AG09309 (cell line): ENCODE measurements around the gene RPL11.

Experiments
- DNase-seq: peaks from one replicate; pipeline ENCODE4 v3.0.0-alpha.2; 2010; ENCODE audit warnings: low read depth
- H3K4me3 ChIP-seq: 2 replicates; pipeline ENCODE4 v1.5.1; 2011; ENCODE audit warnings: mild to moderate bottlenecking, low read depth, low read length, moderate library complexity; ENCODE audit not compliant: control insufficient read depth
- TF ChIP-seq, protein P1 (sequence below): IDR thresholded peaks from 2 replicates; pipeline ENCODE4 v1.5.1; 2011; ENCODE audit warnings: mild to moderate bottlenecking, low read depth, low read length, inconsistent platforms; ENCODE audit not compliant: insufficient read depth, control insufficient read depth; ENCODE audit errors: missing control alignments

RPL11 gene

DNA sequence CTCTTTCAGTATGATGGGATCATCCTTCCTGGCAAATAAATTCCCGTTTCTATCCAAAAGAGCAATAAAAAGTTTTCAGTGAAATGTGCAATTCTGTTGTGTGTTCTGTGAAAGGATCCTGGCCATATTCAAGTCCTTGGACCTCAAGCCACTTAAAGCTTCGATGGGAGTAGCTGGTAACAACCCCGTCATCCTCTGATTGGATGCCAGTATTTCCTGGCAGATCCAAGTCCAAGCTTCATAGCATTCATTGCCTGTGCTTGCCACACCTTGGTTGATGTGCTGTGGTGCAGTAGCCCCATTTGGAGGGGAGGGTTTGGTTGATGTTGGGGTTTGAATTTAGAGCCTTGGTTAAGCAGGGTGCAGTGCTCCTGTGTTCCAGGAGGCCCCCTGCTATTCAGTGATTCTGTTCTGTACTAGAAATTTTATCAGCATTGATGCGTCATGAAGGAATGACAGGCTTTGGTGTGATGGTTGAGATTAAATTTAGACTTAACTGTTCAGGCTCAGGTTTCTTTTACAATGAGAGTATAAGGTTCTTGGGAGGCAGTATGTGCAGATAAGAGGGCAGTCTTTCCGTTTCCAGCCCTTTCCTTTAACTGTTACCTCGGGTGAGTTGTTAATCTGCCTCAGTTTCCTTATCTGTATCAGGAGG, 4.9 kb downstream of the RPL11 start:
- TF ChIP-seq, protein P1, sequence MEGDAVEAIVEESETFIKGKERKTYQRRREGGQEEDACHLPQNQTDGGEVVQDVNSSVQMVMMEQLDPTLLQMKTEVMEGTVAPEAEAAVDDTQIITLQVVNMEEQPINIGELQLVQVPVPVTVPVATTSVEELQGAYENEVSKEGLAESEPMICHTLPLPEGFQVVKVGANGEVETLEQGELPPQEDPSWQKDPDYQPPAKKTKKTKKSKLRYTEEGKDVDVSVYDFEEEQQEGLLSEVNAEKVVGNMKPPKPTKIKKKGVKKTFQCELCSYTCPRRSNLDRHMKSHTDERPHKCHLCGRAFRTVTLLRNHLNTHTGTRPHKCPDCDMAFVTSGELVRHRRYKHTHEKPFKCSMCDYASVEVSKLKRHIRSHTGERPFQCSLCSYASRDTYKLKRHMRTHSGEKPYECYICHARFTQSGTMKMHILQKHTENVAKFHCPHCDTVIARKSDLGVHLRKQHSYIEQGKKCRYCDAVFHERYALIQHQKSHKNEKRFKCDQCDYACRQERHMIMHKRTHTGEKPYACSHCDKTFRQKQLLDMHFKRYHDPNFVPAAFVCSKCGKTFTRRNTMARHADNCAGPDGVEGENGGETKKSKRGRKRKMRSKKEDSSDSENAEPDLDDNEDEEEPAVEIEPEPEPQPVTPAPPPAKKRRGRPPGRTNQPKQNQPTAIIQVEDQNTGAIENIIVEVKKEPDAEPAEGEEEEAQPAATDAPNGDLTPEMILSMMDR: no peak
- no peak overlapping the region for H3K4me3 ChIP-seq
- DNase-seq: no peak

DNA sequence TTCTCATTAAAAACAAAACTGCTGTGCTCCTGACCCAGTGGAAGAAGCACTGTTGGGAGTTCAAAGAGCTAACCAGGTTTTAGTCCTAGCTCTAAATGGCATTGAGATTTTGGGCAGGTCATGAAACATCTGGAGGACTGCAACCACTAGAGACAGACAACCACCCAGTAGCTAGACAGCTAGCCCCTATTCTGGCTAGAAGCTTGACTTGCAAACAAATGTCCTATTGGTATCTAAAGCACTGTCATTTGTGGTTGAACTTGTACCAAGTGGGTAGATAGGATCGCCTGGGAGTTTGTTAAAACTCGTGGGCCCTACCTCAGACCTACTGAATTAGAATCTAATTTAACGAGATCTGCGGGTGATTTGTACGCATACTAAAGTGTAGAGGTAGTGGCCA, 6.9 kb downstream of the RPL11 start:
- H3K4me3 ChIP-seq: no peak overlapping the region
- TF ChIP-seq, protein P1: no peak
- no peak for DNase-seq

DNA sequence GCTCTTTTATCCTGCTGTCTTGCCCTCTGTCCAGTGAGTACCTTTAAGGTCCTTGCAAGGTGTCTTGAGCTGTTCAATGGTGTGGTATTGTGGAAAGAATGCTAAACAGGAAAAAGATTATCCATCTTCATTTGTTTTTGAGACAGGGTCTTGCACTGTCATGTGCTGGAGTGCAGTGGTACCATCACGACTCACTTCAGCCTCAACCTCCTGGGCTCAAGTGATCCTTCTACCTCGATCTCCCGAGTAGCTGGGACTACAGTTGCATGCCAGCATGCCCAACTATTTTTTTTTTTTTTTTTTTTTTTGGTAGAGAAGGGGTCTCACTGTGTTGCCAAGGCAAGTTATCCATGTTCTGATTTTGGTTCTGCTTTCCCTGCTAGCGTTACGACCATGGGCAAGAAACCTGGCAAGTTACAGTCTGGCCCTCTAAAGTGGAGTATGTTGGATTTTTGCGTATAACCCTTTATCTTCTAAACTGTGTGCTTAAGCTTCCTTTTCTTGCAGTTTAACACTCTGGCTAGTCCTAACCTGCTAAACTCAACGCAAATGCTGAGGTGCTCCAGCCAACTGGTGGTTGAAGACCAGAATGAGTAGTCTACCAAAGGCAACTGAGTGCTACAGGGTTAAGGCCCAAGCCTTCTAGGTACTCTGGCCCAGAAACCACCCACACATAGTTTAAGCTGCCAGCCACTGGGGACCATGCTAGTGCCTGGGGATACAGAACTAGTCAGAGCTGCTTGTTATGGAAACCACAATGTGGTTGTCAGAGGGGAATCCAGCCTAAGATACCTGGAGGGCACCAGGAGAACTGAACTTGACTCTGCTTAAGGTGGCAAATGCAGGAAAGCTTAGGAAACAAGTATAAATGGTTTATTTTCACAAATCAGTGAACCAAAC, 7.9 kb downstream of the RPL11 start:
- no peak for DNase-seq
- no peak overlapping the region for H3K4me3 ChIP-seq
- TF ChIP-seq, protein P1: no peak

DNA sequence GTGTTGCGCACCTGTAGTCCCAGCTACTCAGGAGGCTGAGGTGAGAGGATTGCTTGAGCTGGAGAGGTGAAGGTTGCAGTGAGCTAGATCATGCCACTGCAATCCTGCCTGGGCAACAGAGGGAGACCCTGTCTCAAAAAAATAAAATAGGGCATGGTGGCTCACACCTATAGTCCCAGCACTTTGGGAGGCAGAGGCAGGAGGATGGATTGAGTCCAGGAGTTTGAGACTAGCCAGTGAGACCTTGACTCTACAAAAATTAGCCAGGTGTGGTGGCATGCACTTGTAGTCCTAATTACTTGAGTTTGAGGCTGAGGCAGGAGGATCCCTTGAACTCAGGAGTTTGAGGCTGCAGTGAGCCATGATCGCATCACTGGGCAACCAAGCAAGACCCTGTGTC, 9.7 kb downstream of the RPL11 start:
- no peak overlapping the region for H3K4me3 ChIP-seq
- TF ChIP-seq, protein P1: no peak
- DNase-seq: no peak

DNA sequence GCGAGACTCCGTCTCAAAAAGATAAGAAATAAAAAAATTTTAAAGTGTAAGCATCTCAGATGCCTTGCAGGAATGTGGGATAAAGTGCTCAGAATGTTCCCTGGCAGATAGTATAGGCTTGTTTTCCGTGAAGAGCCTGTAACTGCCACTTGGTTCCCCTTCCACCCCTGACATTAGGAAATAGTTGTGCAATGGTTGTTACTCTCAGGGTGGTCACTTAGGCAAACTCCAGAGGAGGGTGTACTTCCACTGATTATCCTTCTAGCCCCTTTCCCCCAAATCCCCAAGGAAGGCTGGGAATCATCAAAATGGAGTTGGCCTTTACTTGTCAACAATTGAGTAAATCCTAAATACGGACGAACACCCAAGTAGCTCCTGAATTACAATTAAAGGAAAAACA, 10.4 kb downstream of the RPL11 start:
- H3K4me3 ChIP-seq: no peak overlapping the region
- no peak for DNase-seq
- TF ChIP-seq, protein P1: no peak

DNA sequence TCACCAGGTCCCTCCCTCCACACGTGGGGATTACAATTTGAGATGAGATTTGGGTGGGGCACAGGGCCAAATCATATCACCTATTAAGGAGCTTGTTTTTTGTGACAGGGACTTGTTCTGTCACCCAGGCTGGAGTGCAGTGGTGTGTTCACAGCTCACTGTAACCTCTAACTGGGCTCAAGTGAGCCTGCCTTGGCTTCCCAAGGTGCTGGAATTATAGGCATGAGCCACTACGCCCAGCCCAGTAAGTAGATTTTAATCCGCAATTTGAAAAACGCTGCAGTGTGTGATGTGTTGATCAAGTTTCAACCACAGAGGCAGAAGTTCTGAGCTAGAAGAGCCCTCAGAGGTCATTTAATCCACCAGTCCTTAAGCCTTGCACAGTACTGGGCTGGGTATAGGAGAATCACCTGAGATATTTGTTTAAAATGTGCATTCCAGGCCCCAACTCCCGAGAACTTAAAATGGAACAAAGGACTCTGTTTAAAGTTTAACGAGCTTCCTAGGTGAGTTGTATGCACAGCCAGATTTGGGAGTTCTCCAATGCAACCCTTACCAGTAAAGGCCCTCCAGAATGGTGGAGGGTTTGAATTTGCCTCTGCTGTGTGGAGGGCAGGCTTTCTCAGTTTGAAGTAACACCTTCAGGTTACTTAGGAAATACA, 13.4 kb downstream of the RPL11 start:
- no peak for DNase-seq
- no peak overlapping the region for H3K4me3 ChIP-seq
- TF ChIP-seq, protein P1: no peak
